ENCODE data around the gene IL1RAPL1. TPM values are rescaled to one million over a fixed set of nuclear protein-coding genes. Genes with fewer than 3 reads are reported as not detected.

IL1RAPL1 gene
- total RNA-seq, 2 donors from 2014 or later: 0.54 TPM; not detected in 1

GRCh38 chrX:29940750-29941149 lies 1353.5 kb downstream of the IL1RAPL1 start:
- DNase-seq (ENCODE audit: low spot score): no peak
- Histone ChIP-seq H3K27ac (no peak overlapping the region), H3K4me1 (ENCODE audit: control insufficient read depth in 1 of 2, low read depth in 2 of 2) (no peaks in the 10 kb centered on the region), H3K9me3 (no peaks in the 10 kb centered on the region), H3K4me3 (no peak overlapping the region), H3K36me3 (no peaks in the 10 kb centered on the region), H3K27me3 (replicated peaks; ENCODE audit: insufficient read depth) (no peaks in the 10 kb centered on the region)
- TF ChIP-seq CTCF (IDR thresholded peaks at IDR 0.05): no peak
- ATAC-seq (ENCODE audit: insufficient number of reproducible peaks, low FRiP score, low read depth): no peak

- no peaks in the 10 kb centered on the region for H3K36me3 ChIP-seq
- H3K9me3 ChIP-seq: no peaks in the 10 kb centered on the region
- H3K4me1 ChIP-seq (ENCODE audit: control insufficient read depth in 1 of 2, low read depth in 2 of 2): no peaks in the 10 kb centered on the region
- H3K4me3 ChIP-seq: no peak overlapping the region
- no peak overlapping the region for H3K27ac ChIP-seq
- DNase-seq (ENCODE audit: low spot score) (no peak), ATAC-seq (ENCODE audit: insufficient number of reproducible peaks, low FRiP score, low read depth) (no peak)
- no peaks in the 10 kb centered on the region for H3K27me3 ChIP-seq (replicated peaks; ENCODE audit: insufficient read depth)
- no peak for TF ChIP-seq CTCF (IDR thresholded peaks at IDR 0.05)
These were observed 1354.0 kb downstream of the IL1RAPL1 start for GRCh38 chrX:29941287-29941686.

GRCh38 chrX:29947225-29947624 lies 1360.0 kb downstream of the IL1RAPL1 start:
- DNase-seq (ENCODE audit: low spot score): no peak

GRCh38 chrX:29948653-29949052 lies 1361.4 kb downstream of the IL1RAPL1 start:
- no peak for TF ChIP-seq CTCF (IDR thresholded peaks at IDR 0.05)
- H3K36me3 ChIP-seq: no peaks in the 10 kb centered on the region

More at GRCh38 chrX:29947225-29947624, 1360.0 kb downstream of the IL1RAPL1 start:
- no peak for TF ChIP-seq CTCF (IDR thresholded peaks at IDR 0.05)
- no peak overlapping the region for H3K4me3 ChIP-seq
- no peak overlapping the region for H3K27ac ChIP-seq
- H3K27me3 ChIP-seq (replicated peaks; ENCODE audit: insufficient read depth): no peaks in the 10 kb centered on the region
- ATAC-seq (ENCODE audit: insufficient number of reproducible peaks, low FRiP score, low read depth): no peak
- H3K9me3 ChIP-seq: no peaks in the 10 kb centered on the region
- H3K36me3 ChIP-seq: no peaks in the 10 kb centered on the region
- H3K4me1 ChIP-seq (ENCODE audit: control insufficient read depth in 1 of 2, low read depth in 2 of 2): no peaks in the 10 kb centered on the region

GRCh38 chrX:29952016-29952415 lies 1364.8 kb downstream of the IL1RAPL1 start:
- Histone ChIP-seq H3K27ac (no peak overlapping the region), H3K36me3 (no peaks in the 10 kb centered on the region), H3K9me3 (no peaks in the 10 kb centered on the region), H3K4me1 (ENCODE audit: control insufficient read depth in 1 of 2, low read depth in 2 of 2) (no peaks in the 10 kb centered on the region), H3K27me3 (replicated peaks; ENCODE audit: insufficient read depth) (no peaks in the 10 kb centered on the region), H3K4me3 (no peak overlapping the region)
- TF ChIP-seq CTCF (IDR thresholded peaks at IDR 0.05): no peak
- ATAC-seq (ENCODE audit: insufficient number of reproducible peaks, low FRiP score, low read depth) (no peak), DNase-seq (ENCODE audit: low spot score) (no peak)

More at GRCh38 chrX:29948653-29949052, 1361.4 kb downstream of the IL1RAPL1 start:
- no peak overlapping the region for H3K27ac ChIP-seq
- no peaks in the 10 kb centered on the region for H3K27me3 ChIP-seq (replicated peaks; ENCODE audit: insufficient read depth)
- no peak overlapping the region for H3K4me3 ChIP-seq
- DNase-seq (ENCODE audit: low spot score) (no peak), ATAC-seq (ENCODE audit: insufficient number of reproducible peaks, low FRiP score, low read depth) (no peak)
- no peaks in the 10 kb centered on the region for H3K9me3 ChIP-seq
- no peaks in the 10 kb centered on the region for H3K4me1 ChIP-seq (ENCODE audit: control insufficient read depth in 1 of 2, low read depth in 2 of 2)

Data from thoracic aorta (tissue), 2 donors.